Progenitor cell of endocrine pancreas (in vitro differentiated cells): Measurements from ENCODE around the gene PDIK1L. TPM values are rescaled to one million over a fixed set of nuclear protein-coding genes. Genes with fewer than 3 reads are reported as not detected.

ENCODE experiments used
- DNase-seq: peaks from one replicate; pipeline ENCODE4 v3.0.0; 2021; ENCODE audit warnings: low spot score; ENCODE audit not compliant: unreplicated experiment
- H3K27ac Mint-ChIP-seq: 2 replicates; pipeline ENCODE4 v1.8.0; 2021; ENCODE audit warnings: mild to moderate bottlenecking, moderate library complexity, mixed read lengths
- H3K27me3 Mint-ChIP-seq: 2 replicates; pipeline ENCODE4 v1.8.0; 2021; ENCODE audit warnings: mixed read lengths
- H3K36me3 Mint-ChIP-seq: 2 replicates; pipeline ENCODE4 v1.8.0; 2022; ENCODE audit warnings: mixed read lengths; ENCODE audit not compliant: insufficient read depth
- H3K4me1 Mint-ChIP-seq: 2 replicates; pipeline ENCODE4 v1.8.0; 2021; ENCODE audit warnings: low read depth, mixed read lengths
- H3K4me3 Mint-ChIP-seq: 2 replicates; pipeline ENCODE4 v1.8.0; 2021; ENCODE audit warnings: low read depth, mild to moderate bottlenecking, moderate library complexity, mixed read lengths
- H3K9me3 Mint-ChIP-seq: 2 replicates; pipeline ENCODE4 v1.8.0; 2021; ENCODE audit warnings: low read depth, mixed read lengths
- total RNA-seq: library from RNA; stranded (reverse); gene quantifications from 2 replicates; pipeline ENCODE4 v1.2.1, GENCODE V29; 2021
- TF ChIP-seq, protein P1 (sequence below): fragments of 200-600 bp; sonication (generic); IDR thresholded peaks from one replicate; pipeline ENCODE4 v1.5.0; 2021; ENCODE audit warnings: antibody characterized with exemption, mild to moderate bottlenecking; ENCODE audit not compliant: unreplicated experiment

PDIK1L gene
- total RNA-seq, 1 donor from 2014 or later = 15.2 TPM

DNA sequence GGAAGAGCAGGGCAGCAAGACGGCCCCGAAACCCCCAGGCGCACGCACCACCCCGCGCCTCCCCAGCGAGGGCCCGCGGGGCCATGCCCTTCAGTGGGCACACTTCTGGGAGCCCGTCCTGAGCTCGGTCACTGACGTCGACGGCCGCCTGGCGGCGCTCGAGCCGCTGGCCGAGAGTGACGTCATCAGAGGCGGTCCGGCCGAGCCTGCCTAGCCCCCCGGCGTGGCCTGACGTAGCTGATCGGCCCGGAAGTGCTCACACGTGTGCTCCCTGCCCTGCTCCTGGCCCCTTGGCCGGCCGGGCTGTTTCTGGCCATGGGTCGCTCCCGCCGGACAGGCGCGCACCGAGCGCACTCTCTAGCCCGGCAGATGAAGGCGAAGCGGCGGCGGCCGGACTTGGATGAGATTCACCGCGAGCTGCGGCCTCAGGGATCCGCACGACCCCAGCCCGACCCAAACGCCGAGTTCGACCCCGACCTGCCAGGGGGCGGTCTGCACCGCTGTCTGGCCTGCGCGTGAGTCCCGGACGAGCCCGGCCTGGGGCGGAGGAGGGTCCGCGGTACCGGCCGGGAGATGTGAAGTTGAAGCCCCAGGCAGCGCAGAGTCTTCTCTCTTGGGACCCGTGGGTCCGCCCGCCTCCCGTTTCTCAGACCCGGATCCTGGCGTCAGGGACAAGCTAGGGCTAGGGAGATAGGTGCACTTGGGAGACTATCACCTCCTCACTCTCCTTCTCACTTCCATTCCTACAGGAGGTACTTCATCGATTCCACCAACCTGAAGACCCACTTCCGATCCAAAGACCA, 58.2 kb downstream of the PDIK1L start, which contains the start of gene ZNF593:
Gene ZNF593, plus strand, starts transcription at position 240 of the 803 bp plus-strand sequence. Its CDS starts 76 bp downstream, at position 316.
- Mint-ChIP-seq H3K9me3 (no peaks in the 10 kb centered on the region), H3K4me1 (peaks cover 12% of the 10 kb centered on the region), H3K27ac (peak within 1 kb of the TSS; percentile 90), H3K27me3 (peaks cover 4% of the 10 kb centered on the region), H3K36me3 (no peaks in the 10 kb centered on the region), H3K4me3 (peak within 1 kb of the TSS; percentile 87)
- DNase-seq = peak; percentile 89
- TF ChIP-seq, protein P1, sequence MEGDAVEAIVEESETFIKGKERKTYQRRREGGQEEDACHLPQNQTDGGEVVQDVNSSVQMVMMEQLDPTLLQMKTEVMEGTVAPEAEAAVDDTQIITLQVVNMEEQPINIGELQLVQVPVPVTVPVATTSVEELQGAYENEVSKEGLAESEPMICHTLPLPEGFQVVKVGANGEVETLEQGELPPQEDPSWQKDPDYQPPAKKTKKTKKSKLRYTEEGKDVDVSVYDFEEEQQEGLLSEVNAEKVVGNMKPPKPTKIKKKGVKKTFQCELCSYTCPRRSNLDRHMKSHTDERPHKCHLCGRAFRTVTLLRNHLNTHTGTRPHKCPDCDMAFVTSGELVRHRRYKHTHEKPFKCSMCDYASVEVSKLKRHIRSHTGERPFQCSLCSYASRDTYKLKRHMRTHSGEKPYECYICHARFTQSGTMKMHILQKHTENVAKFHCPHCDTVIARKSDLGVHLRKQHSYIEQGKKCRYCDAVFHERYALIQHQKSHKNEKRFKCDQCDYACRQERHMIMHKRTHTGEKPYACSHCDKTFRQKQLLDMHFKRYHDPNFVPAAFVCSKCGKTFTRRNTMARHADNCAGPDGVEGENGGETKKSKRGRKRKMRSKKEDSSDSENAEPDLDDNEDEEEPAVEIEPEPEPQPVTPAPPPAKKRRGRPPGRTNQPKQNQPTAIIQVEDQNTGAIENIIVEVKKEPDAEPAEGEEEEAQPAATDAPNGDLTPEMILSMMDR = peak; percentile 88

DNA sequence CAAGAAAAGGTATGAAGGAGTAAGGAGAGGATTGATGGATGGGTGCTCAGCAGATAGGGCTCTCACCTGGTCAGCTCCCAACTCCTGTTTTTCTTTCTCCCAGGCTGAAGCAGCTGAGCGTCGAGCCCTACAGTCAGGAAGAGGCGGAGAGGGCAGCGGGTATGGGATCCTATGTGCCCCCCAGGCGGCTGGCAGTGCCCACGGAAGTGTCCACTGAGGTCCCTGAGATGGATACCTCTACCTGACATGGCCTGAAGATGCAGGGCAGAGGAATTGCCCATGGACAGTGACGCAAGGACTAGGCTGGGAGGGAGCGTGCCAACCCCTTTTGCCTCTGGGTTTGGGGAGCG, 58.8 kb downstream of the PDIK1L start:
- H3K27ac Mint-ChIP-seq = peak overlapping the region; percentile 90
- peak overlapping the region; percentile 87 for H3K4me3 Mint-ChIP-seq

DNA sequence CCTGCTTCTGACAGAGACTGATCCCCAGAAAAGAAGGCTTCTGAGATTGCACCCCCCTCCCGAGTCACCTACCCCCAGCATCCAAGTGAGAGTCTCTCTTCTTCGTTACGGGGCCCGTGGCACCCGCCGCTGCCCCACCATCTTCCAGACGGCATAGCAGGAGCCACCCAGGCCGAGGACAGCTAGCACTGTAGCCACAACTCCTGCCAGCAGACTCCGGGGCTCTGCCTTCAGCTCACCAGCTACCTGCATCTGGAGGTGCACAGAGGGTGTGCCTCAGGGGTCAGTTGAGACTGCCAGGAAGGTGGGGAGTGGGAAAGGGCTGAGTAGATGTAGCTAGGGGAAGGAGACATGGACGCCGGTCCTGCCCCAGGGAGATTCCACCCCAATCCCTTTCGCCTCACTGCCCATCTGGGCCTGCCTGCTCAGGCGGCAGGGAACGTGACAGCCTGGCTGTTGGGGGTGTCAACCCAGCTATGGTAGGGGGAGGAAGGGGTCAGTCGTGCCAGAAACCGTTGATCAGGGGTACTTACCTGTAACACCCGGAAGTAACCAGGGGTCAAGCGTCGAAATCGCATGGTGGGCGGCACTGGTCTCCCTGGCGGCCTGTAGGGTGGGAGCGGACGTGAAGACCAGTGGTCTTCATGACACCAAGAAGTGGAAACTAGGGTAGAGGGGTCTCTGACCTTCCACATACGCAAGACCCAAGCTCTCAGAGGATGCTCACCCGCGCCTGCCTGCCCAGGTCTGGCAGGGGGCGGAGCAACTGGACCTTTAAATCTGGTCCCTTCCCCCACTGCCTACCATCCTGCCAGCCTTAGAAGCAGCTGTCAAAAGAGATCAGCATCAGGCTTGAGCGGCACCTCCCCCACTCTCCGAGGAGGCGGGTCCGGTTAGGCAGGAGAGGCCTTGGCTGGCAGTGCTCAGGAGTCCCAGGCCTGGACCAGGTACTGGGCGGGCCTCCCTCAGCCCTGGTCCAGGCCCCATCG, 59.8 kb downstream of the PDIK1L start, which contains the start of gene ZNF593OS:
Gene ZNF593OS, minus strand, starts transcription at position 749 of the 989 bp plus-strand sequence. Its CDS starts 171 bp downstream, at position 578.
- Mint-ChIP-seq H3K36me3 (no peaks in the 10 kb centered on the region), H3K4me1 (peaks cover 4% of the 10 kb centered on the region), H3K27me3 (peaks cover 4% of the 10 kb centered on the region), H3K9me3 (no peaks in the 10 kb centered on the region), H3K27ac (peak within 1 kb of the TSS; percentile 29), H3K4me3 (peak within 1 kb of the TSS; percentile 87)
- TF ChIP-seq, protein P1 = no peak
- no peak for DNase-seq

More for the DNA sequence above, 58.8 kb downstream of the PDIK1L start:
- DNase-seq = no peak
- Mint-ChIP-seq H3K9me3 (no peaks in the 10 kb centered on the region), H3K4me1 (peaks cover 7% of the 10 kb centered on the region), H3K36me3 (no peaks in the 10 kb centered on the region), H3K27me3 (peaks cover 4% of the 10 kb centered on the region)
- TF ChIP-seq, protein P1 = no peak

Other genes starting within 250 kb of the PDIK1L start
- gene PAQR7, start 236.1 kb upstream of the PDIK1L start, total RNA-seq = 20.2 and 21.0 TPM in 2 replicates
- 811 and 856 TPM in 2 replicates for gene STMN1, start 205.4 kb upstream of the PDIK1L start, total RNA-seq
- 12.8 and 14.5 TPM in 2 replicates for gene PAFAH2, start 113.8 kb upstream of the PDIK1L start, total RNA-seq
- gene EXTL1, start 90.0 kb upstream of the PDIK1L start, total RNA-seq = 3.6 and 4.1 TPM in 2 replicates
- gene SLC30A2, start 65.7 kb upstream of the PDIK1L start, total RNA-seq = 0.13 and 0.17 TPM in 2 replicates
- not detected in 2 replicates for gene TRIM63, start 44.2 kb upstream of the PDIK1L start, total RNA-seq
- gene FAM110D, start 47.3 kb downstream of the PDIK1L start, total RNA-seq = 0.33 and 0.36 TPM in 2 replicates
- gene C1orf232, start 57.1 kb downstream of the PDIK1L start, total RNA-seq = not detected in 2 replicates
- gene ZNF593, start 58.1 kb downstream of the PDIK1L start, total RNA-seq = 28.9 and 32.1 TPM in 2 replicates
- gene ZNF593OS, start 60.0 kb downstream of the PDIK1L start, total RNA-seq = not detected in 2 replicates
- gene CNKSR1, start 65.7 kb downstream of the PDIK1L start, total RNA-seq = 52.0 and 52.1 TPM in 2 replicates
- not detected in 2 replicates for gene CATSPER4, start 78.8 kb downstream of the PDIK1L start, total RNA-seq
- gene CEP85, start 122.4 kb downstream of the PDIK1L start, total RNA-seq = 20.8 and 21.3 TPM in 2 replicates
- gene SH3BGRL3, start 168.3 kb downstream of the PDIK1L start, total RNA-seq = 63.8 and 66.6 TPM in 2 replicates
- 47.8 and 48.9 TPM in 2 replicates for gene UBXN11, start 194.8 kb downstream of the PDIK1L start, total RNA-seq
- gene CD52, start 206.1 kb downstream of the PDIK1L start, total RNA-seq = 0.89 and 1.8 TPM in 2 replicates
- 13.8 and 19.3 TPM in 2 replicates for gene CRYBG2, start 242.3 kb downstream of the PDIK1L start, total RNA-seq